A549 (cell line): ENCODE results near the gene SP5. TPM values are rescaled to one million over a fixed set of nuclear protein-coding genes. Genes with fewer than 3 reads are reported as not detected.

Source experiments
- ATAC-seq, 2 experiments: fragments of 200-7000 bp in 1 of 2; fragments of >200 bp in 1 of 2; cut with Nextera tagmentation in 1 of 2; cut with Tn5 transposase in 1 of 2; 3 replicates each; pipeline versions ENCODE4 v1.8.0 to v1.9.1; 2018 to 2020; ENCODE audit warnings: mild to moderate bottlenecking in 1 of 2, moderate library complexity in 1 of 2
- CTCF ChIA-PET: fragments of 300-600 bp; sonication (Branson Sonifier 250); formaldehyde crosslinking; extraction: SDS; loops from one replicate; lab custom pipeline; 2021; ENCODE audit warnings: antibody characterized with exemption, inconsistent platforms; lab: Yijun Ruan, JAX
- POLR2A ChIA-PET: fragments of 350-600 bp; formaldehyde crosslinking; extraction: SDS; loops from one replicate; lab custom pipeline; 2021; ENCODE audit warnings: antibody characterized with exemption, inconsistent platforms; lab: Yijun Ruan, JAX
- DNase-seq, 2 experiments: peaks; one replicate each; pipeline versions ENCODE4 v3.0.0 to v3.0.0-alpha.2; 2011 to 2016; ENCODE audit warnings: low read depth in 1 of 2, low spot score in 1 of 2
- FAIRE-seq: peaks from 2 replicates; lab custom pipeline; 2011; peaks lifted over from hg19 to GRCh38; lab: Jason Lieb, UNC
- H3K27ac ChIP-seq, 2 experiments: fragments of >200 bp; sonication (Bioruptor Twin); formaldehyde crosslinking; 3 replicates each; pipeline ENCODE4 v1.5.1; 2016 to 2017
- H3K4me1 ChIP-seq: fragments of >200 bp; sonication (Bioruptor Twin); formaldehyde crosslinking; 3 replicates; pipeline ENCODE4 v1.6.1; 2016
- H3K4me2 ChIP-seq: fragments of >200 bp; sonication (Bioruptor Twin); formaldehyde crosslinking; 3 replicates; pipeline ENCODE4 v1.6.1; 2016
- H3K4me3 ChIP-seq: fragments of >200 bp; sonication (Bioruptor Twin); formaldehyde crosslinking; 3 replicates; pipeline ENCODE4 v1.5.1; 2016
- H3K9me3 ChIP-seq: fragments of >200 bp; sonication (Bioruptor Twin); formaldehyde crosslinking; 3 replicates; pipeline ENCODE4 v1.6.1; 2016
- BHLHE40 ChIP-seq: IDR thresholded peaks from 2 replicates; pipeline ENCODE4 v1.6.1; 2012; ENCODE audit warnings: low read depth, low read length, inconsistent platforms
- CBX2 ChIP-seq: fragments of 200-600 bp; sonication (generic); IDR thresholded peaks from 2 replicates; pipeline ENCODE4 v1.6.1; 2016; ENCODE audit warnings: low read depth, mild to moderate bottlenecking, borderline replicate concordance
- EHF ChIP-seq: fragments of 250-450 bp; sonication (Bioruptor Pico); IDR thresholded peaks from 2 replicates; pipeline ENCODE4 v1.5.0; 2020; ENCODE audit warnings: mild to moderate bottlenecking
- EHMT2 ChIP-seq: fragments of 200-600 bp; sonication (generic); IDR thresholded peaks from 2 replicates; pipeline ENCODE4 v1.6.1; 2016; ENCODE audit warnings: antibody characterized with exemption, low read depth, mild to moderate bottlenecking, moderate library complexity
- FOSL2 ChIP-seq, 2 experiments: fragments of 450-650 bp in 1 of 2; fragments of >200 bp in 1 of 2; sonication (Bioruptor Twin) in 1 of 2; formaldehyde crosslinking; IDR thresholded peaks; 2 replicates each; pipeline versions ENCODE4 v1.5.0 to v1.6.1; 2016 to 2020; ENCODE audit warnings: mild to moderate bottlenecking in 1 of 2, moderate library complexity in 1 of 2
- FOXS1 ChIP-seq: fragments of 250-450 bp; sonication (Bioruptor Pico); IDR thresholded peaks from 2 replicates; pipeline ENCODE4 v1.5.0; 2020; ENCODE audit warnings: mild to moderate bottlenecking, moderate library complexity
- HOXA7 ChIP-seq: fragments of 250-450 bp; sonication (Bioruptor Pico); IDR thresholded peaks from 2 replicates; pipeline ENCODE4 v1.5.0; 2020; ENCODE audit warnings: mild to moderate bottlenecking, moderate library complexity
- HOXB13 ChIP-seq: fragments of 250-450 bp; sonication (Bioruptor Pico); IDR thresholded peaks from 2 replicates; pipeline ENCODE4 v1.5.0; 2020; ENCODE audit warnings: low read depth, mild to moderate bottlenecking, moderate library complexity
- HOXB5 ChIP-seq: fragments of 250-450 bp; sonication (Bioruptor Pico); IDR thresholded peaks from 2 replicates; pipeline ENCODE4 v1.5.0; 2020; ENCODE audit warnings: mild to moderate bottlenecking, moderate library complexity
- JUN ChIP-seq, 2 experiments: fragments of >200 bp; sonication (Bioruptor Twin); formaldehyde crosslinking; IDR thresholded peaks; 2 replicates in 1 of 2; 3 replicates in 1 of 2; pipeline ENCODE4 v1.6.1; 2016 to 2017
- JUNB ChIP-seq: fragments of >200 bp; sonication (Bioruptor Twin); formaldehyde crosslinking; IDR thresholded peaks from 2 replicates; pipeline ENCODE4 v1.6.1; 2016
- KDM1A ChIP-seq: fragments of 200-600 bp; sonication (generic); IDR thresholded peaks from 2 replicates; pipeline ENCODE4 v1.6.1; 2016; ENCODE audit warnings: low read depth, mild to moderate bottlenecking
- MAFK ChIP-seq: fragments of 450-650 bp; IDR thresholded peaks from 2 replicates; pipeline ENCODE4 v1.6.1; 2014; ENCODE audit not compliant: partially characterized antibody
- MYC ChIP-seq: IDR thresholded peaks from 2 replicates; pipeline ENCODE4 v1.6.1; 2012; ENCODE audit warnings: mild to moderate bottlenecking, inconsistent platforms, low read length, improper control_type of control experiment, borderline replicate concordance
- NPAS2 ChIP-seq: fragments of 250-450 bp; sonication (Bioruptor Pico); IDR thresholded peaks from 2 replicates; pipeline ENCODE4 v1.8.0; 2022; ENCODE audit warnings: mild to moderate bottlenecking, moderate library complexity, borderline replicate concordance
- POLR2A ChIP-seq: IDR thresholded peaks from 2 replicates; pipeline ENCODE4 v1.6.1; 2012; ENCODE audit warnings: mild to moderate bottlenecking, low read length
- RAD21 ChIP-seq, 2 experiments: fragments of >200 bp in 1 of 2; sonication (Bioruptor Twin) in 1 of 2; formaldehyde crosslinking in 1 of 2; IDR thresholded peaks in 1 of 2; conservative IDR thresholded peaks in 1 of 2; 2 replicates in 1 of 2; 3 replicates in 1 of 2; pipeline ENCODE4 v1.6.1; 2012 to 2018; ENCODE audit warnings: inconsistent platforms in 1 of 2
- RARB ChIP-seq: fragments of 250-450 bp; sonication (Bioruptor Pico); IDR thresholded peaks from 2 replicates; pipeline ENCODE4 v1.8.0; 2021; ENCODE audit warnings: mild to moderate bottlenecking, moderate library complexity
- RNF2 ChIP-seq: fragments of 200-600 bp; sonication (generic); IDR thresholded peaks from 2 replicates; pipeline ENCODE4 v1.6.1; 2016; ENCODE audit warnings: low read depth, mild to moderate bottlenecking, antibody characterized with exemption, moderate library complexity, borderline replicate concordance
- SMC3 ChIP-seq: fragments of >200 bp; sonication (Bioruptor Twin); formaldehyde crosslinking; IDR thresholded peaks from 3 replicates; pipeline ENCODE4 v1.6.1; 2018; ENCODE audit warnings: inconsistent platforms
- SREBF2 ChIP-seq: fragments of 450-650 bp; IDR thresholded peaks from 2 replicates; pipeline ENCODE4 v1.6.1; 2014; ENCODE audit warnings: mild to moderate bottlenecking, moderate library complexity
- WGBS: methylation state at CpG from one replicate; pipeline ENCODE4 v1.1.6; 2017; ENCODE audit errors: missing lambda C conversion rate; 5-methylcytosine and 5-hydroxymethylcytosine counted together
- polyA plus RNA-seq, 4 experiments: library from polyadenylated mRNA; depleted of rRNA in 3 of 4; stranded (reverse); fragments of >200 nt; fragmentation: RNase III in 1 of 4; extraction: RNeasy Plus Mini Kit Qiagen cat#74134 plus additional on column Dnase treatment in 1 of 4; gene quantifications; 2 replicates in 3 of 4; 3 replicates in 1 of 4; pipeline ENCODE4 v1.2.3, GENCODE V29; 2011 to 2017
- TF ChIP-seq, protein P1 (sequence below): IDR thresholded peaks from 2 replicates; pipeline ENCODE4 v1.6.1; 2012
- TF ChIP-seq, protein P2 (sequence below): fragments of >200 bp; sonication (Bioruptor Twin); formaldehyde crosslinking; IDR thresholded peaks from 3 replicates; pipeline ENCODE4 v1.5.1; 2016
- TF ChIP-seq, protein P3 (sequence below): fragments of 250-450 bp; sonication (Bioruptor Pico); IDR thresholded peaks from 2 replicates; pipeline ENCODE4 v1.5.0; 2020; ENCODE audit warnings: low read depth, mild to moderate bottlenecking, moderate library complexity

SP5 gene
- polyA plus RNA-seq, 2 of the 4 experiments (the other 2 are of a cell fraction), result not detected

DNA sequence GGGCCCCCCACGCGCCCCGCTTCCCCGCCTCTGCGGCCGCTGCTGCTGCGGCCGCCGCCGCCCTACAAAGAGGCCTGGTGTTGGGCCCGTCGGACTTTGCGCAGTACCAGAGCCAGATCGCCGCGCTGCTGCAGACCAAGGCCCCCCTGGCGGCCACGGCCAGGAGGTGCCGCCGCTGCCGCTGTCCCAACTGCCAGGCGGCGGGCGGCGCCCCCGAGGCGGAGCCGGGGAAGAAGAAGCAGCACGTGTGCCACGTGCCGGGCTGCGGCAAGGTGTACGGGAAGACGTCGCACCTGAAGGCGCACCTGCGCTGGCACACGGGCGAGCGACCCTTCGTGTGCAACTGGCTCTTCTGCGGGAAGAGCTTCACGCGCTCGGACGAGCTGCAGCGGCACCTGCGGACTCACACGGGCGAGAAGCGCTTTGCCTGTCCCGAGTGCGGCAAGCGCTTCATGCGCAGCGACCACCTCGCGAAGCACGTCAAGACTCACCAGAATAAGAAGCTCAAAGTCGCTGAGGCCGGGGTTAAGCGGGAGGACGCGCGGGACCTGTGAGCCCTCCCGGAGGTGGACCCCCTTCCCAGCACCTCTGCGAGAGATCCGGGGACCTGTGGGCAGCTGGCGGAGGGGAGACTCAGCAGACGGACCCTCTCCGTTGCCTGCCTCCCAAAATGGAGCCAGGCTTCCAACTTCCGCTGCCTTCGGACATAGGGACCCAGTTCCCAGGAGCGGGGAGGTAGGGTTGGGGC lies 1.9 kb downstream of the SP5 start (continued):
- TF ChIP-seq CBX2, result no peak
- peak in 1 of 2 experiments; percentile 23; a peak in 1 of 5 replicates for TF ChIP-seq RAD21 (conservative IDR thresholded peaks at IDR 0.05 in 1 of 2, IDR thresholded peaks at IDR 0.05 in 1 of 2)
- TF ChIP-seq HOXB5, result no peak
- TF ChIP-seq KDM1A, result no peak
- peak; percentile 67; the same call in 1 of the 2 replicates for TF ChIP-seq NPAS2 (CRISPR knock-in tag)
- TF ChIP-seq SREBF2, result no peak
- TF ChIP-seq HOXB13 (CRISPR knock-in tag), result no peak
- TF ChIP-seq MYC, result no peak
- TF ChIP-seq RNF2, result no peak
- TF ChIP-seq HOXA7 (CRISPR knock-in tag), result no peak
- peak; percentile 60 for TF ChIP-seq BHLHE40
- no peak for TF ChIP-seq EHMT2
- TF ChIP-seq FOSL2 (IDR thresholded peaks at IDR 0.05), result no peak
- no peak for TF ChIP-seq FOSL2 (CRISPR knock-in tag; IDR thresholded peaks at IDR 0.05)
- TF ChIP-seq, protein P1, sequence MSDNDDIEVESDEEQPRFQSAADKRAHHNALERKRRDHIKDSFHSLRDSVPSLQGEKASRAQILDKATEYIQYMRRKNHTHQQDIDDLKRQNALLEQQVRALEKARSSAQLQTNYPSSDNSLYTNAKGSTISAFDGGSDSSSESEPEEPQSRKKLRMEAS, result peak; percentile 62
- TF ChIP-seq, protein P2, sequence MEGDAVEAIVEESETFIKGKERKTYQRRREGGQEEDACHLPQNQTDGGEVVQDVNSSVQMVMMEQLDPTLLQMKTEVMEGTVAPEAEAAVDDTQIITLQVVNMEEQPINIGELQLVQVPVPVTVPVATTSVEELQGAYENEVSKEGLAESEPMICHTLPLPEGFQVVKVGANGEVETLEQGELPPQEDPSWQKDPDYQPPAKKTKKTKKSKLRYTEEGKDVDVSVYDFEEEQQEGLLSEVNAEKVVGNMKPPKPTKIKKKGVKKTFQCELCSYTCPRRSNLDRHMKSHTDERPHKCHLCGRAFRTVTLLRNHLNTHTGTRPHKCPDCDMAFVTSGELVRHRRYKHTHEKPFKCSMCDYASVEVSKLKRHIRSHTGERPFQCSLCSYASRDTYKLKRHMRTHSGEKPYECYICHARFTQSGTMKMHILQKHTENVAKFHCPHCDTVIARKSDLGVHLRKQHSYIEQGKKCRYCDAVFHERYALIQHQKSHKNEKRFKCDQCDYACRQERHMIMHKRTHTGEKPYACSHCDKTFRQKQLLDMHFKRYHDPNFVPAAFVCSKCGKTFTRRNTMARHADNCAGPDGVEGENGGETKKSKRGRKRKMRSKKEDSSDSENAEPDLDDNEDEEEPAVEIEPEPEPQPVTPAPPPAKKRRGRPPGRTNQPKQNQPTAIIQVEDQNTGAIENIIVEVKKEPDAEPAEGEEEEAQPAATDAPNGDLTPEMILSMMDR, result peak; percentile 36; the same call in 2 of the 3 replicates
- TF ChIP-seq POLR2A, result no peak
- TF ChIP-seq, protein P3, sequence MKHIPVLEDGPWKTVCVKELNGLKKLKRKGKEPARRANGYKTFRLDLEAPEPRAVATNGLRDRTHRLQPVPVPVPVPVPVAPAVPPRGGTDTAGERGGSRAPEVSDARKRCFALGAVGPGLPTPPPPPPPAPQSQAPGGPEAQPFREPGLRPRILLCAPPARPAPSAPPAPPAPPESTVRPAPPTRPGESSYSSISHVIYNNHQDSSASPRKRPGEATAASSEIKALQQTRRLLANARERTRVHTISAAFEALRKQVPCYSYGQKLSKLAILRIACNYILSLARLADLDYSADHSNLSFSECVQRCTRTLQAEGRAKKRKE (CRISPR knock-in tag), result no peak
- peak; percentile 30; the same call in 1 of the 3 replicates for TF ChIP-seq SMC3
- TF ChIP-seq EHF (CRISPR knock-in tag), result no peak
- TF ChIP-seq MAFK, result no peak

DNA sequence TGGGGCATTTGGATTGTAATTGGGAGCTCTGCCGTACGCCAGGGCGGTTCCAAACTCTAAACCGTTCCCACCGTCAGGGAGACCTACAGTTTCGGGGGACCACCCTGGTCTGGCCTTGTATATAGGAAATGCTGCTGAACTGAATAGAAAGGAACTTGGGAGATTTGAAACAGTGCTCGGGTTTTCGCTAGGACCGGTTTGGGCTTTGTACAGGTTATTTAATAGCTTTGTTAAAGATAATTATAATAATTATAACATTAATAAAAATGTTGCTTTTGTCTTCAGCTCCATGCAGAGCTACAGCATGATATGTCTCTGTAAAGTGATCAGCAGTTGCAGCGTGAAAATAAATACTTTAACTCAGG lies 2.4 kb downstream of the SP5 start:
- CTCF ChIA-PET, result interaction anchor here (0.7 to 1.7 kb wide), 5 partner anchors 9 to 319 kb away, joined by 3 to 5 read pairs (median 3); no protein-coding TSS in a partner anchor
- Histone ChIP-seq H3K4me2 (no peak overlapping the region), H3K27ac (no peak overlapping the region)
- WGBS, result 83% methylated on average over 10 of the region's 10 CpGs
- no peak for FAIRE-seq
- no peak for TF ChIP-seq MAFK
- no peak for TF ChIP-seq RARB (CRISPR knock-in tag)
- no peak for TF ChIP-seq JUNB
- no peak for TF ChIP-seq KDM1A
- no peak for TF ChIP-seq JUN (IDR thresholded peaks at IDR 0.05)
- no peak for TF ChIP-seq FOXS1
- TF ChIP-seq NPAS2 (CRISPR knock-in tag), result no peak
- TF ChIP-seq, all 56 proteins: peak for 0
- DNase-seq (no peak), ATAC-seq (no peak)
- H3K4me1 ChIP-seq, result peaks cover 11% of the 10 kb centered on the region; the same call in 2 of the 3 replicates
- POLR2A ChIA-PET, result no interaction called here
- no peak overlapping the region for H3K4me3 ChIP-seq
- H3K9me3 ChIP-seq, result no peaks in the 10 kb centered on the region
